ENCODE measurements around the gene HIRA. TPM values are rescaled to one million over a fixed set of nuclear protein-coding genes. Genes with fewer than 3 reads are reported as not detected.
A peak's percentile ranks its signal among the peaks of the same experiment; 100 is the strongest.

The HIRA gene
- polyA plus RNA-seq, 3 donors, result 1.8 to 20.7 (median 2.6) TPM

DNA sequence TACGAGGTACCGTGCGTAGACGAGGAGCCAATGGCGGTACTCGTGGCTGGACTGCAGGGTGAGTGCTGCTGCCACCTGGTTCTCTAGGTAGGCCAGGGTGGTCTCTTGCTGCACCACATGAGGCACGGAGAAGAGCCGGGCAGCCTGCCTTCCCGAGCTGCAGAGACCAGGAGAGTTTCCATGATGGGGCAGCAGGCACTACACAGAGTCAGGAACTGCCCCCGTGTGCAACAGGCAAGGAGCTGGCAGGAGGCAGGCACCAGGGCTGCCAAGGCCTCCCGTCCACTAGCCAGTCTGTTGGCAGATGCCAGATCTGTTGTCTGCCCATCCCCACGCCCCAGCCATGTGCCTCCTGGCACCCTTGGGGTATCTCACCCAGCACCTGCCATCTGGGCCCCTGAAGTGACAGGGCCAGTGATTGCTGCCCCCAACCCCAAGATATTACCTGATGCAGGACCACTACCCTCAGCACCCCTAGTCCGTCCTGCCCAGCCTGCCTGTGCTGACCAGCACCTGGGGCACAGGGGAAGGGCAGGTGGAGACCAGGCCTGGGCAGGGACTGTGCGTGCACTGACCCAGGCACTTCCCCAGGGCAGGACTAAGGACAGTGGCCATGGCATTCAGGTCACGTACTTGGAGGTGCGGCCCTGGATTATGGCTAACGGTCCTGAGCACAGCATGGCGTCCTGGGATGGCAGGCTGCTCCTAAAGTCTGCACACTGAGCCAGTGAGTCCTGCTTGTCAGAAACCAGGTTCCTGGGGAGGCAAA is 78.0 kb downstream of the HIRA start:
- Histone ChIP-seq H3K79me2 (ENCODE audit: insufficient read depth, low read length) (no peaks in the 10 kb centered on the region), H3K27me3 (ENCODE audit: control insufficient read depth in 2 of 2, insufficient read depth in 2 of 2, low read length in 2 of 2) (no peaks in the 10 kb centered on the region), H4K20me1 (ENCODE audit: insufficient read depth, low read length) (no peaks in the 10 kb centered on the region), H2AFZ (ENCODE audit: insufficient read depth, low read depth, low read length, poor library complexity, severe bottlenecking) (no peak overlapping the region), H3K9ac (ENCODE audit: insufficient read depth, low read length, poor library complexity, severe bottlenecking) (no peak overlapping the region), H3K36me3 (replicated peaks in 1 of 2; ENCODE audit: control insufficient read depth in 1 of 2, insufficient read depth in 2 of 2, low read length in 2 of 2) (peaks cover 82 to 100% of the 10 kb centered on the region in 2 donors), H3K4me2 (replicated peaks; ENCODE audit: extremely low read depth, low read length, poor library complexity, severe bottlenecking) (no peak overlapping the region), H3K4me3 (replicated peaks in 1 of 3; ENCODE audit: low read depth in 2 of 3, low read length in 3 of 3) (no peak overlapping the region), H3K9me3 (replicated peaks in 1 of 2; ENCODE audit: control insufficient read depth in 1 of 2, insufficient read depth in 1 of 2, low read length in 2 of 2) (no peaks in the 10 kb centered on the region), H3K27ac (ENCODE audit: low read depth in 1 of 2, low read length in 2 of 2) (no peak overlapping the region), H3K4me1 (ENCODE audit: control insufficient read depth in 1 of 2, insufficient read depth in 2 of 2, low read length in 2 of 2) (no peaks in the 10 kb centered on the region)
- no peaks in the 10 kb centered on the region for H3K9me3 Mint-ChIP-seq
- no peak for DNase-seq
- intact Hi-C loops (cut with micrococcal nuclease), result no loop called here
- no peaks in the 10 kb centered on the region for H3K4me1 Mint-ChIP-seq
- TF ChIP-seq CTCF (IDR thresholded peaks at IDR 0.05), result no peak
- H3K27me3 Mint-ChIP-seq (ENCODE audit: low read depth in 3 of 3), result peaks cover 0 to 4% (median 1%) of the 10 kb centered on the region in 3 donors
- H3K36me3 Mint-ChIP-seq, result peaks cover 90 to 98% of the 10 kb centered on the region in 2 donors
- no peak overlapping the region for H3K4me3 Mint-ChIP-seq
- no peak overlapping the region for H3K27ac Mint-ChIP-seq
- WGBS (ENCODE audit: insufficient coverage), result 99% methylated on average over 18 of the region's 18 CpGs

DNA sequence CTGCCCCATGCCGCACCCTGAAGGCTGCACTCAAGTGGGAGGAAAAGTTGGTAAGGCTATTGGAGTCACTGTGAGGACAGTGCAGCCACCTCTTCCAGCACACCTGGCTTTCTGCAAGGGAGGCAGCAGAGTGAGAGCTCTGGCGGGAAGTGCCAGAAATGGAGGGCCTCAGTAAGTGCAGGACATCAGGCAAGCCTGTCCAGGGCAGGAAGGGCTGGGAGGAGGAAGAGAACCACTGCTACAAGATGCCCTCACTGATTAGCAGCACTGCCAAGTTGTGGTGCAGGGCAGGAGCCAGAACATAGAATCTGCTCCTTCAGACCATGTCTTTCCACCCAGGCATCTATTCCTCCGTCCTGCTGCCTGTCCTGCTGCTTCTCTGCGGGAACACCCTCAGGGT is 78.8 kb downstream of the HIRA start:
- no peak overlapping the region for H3K4me3 ChIP-seq (replicated peaks in 1 of 3; ENCODE audit: low read depth in 2 of 3, low read length in 3 of 3)
- H3K27ac ChIP-seq (ENCODE audit: low read depth in 1 of 2, low read length in 2 of 2), result no peak overlapping the region
- intact Hi-C loops (cut with micrococcal nuclease), result no loop called here
- H3K4me1 ChIP-seq (ENCODE audit: control insufficient read depth in 1 of 2, insufficient read depth in 2 of 2, low read length in 2 of 2), result no peaks in the 10 kb centered on the region
- Mint-ChIP-seq H3K27me3 (ENCODE audit: low read depth in 3 of 3) (peaks cover 0 to 4% (median 1%) of the 10 kb centered on the region in 3 donors), H3K4me3 (no peak overlapping the region), H3K27ac (peak overlapping the region in 1 of 7 donors; percentile 35), H3K9me3 (no peaks in the 10 kb centered on the region), H3K36me3 (peaks cover 87 to 94% of the 10 kb centered on the region in 2 donors), H3K4me1 (no peaks in the 10 kb centered on the region)
- no peak for DNase-seq
- H2AFZ ChIP-seq (ENCODE audit: insufficient read depth, low read depth, low read length, poor library complexity, severe bottlenecking), result no peak overlapping the region
- H3K9me3 ChIP-seq (replicated peaks in 1 of 2; ENCODE audit: control insufficient read depth in 1 of 2, insufficient read depth in 1 of 2, low read length in 2 of 2), result no peaks in the 10 kb centered on the region
- H3K4me2 ChIP-seq (replicated peaks; ENCODE audit: extremely low read depth, low read length, poor library complexity, severe bottlenecking), result no peak overlapping the region
- no peaks in the 10 kb centered on the region for H3K79me2 ChIP-seq (ENCODE audit: insufficient read depth, low read length)
- no peak for TF ChIP-seq CTCF (IDR thresholded peaks at IDR 0.05)
- 96% methylated on average over 4 of the region's 4 CpGs for WGBS (ENCODE audit: insufficient coverage)
- H3K27me3 ChIP-seq (ENCODE audit: control insufficient read depth in 2 of 2, insufficient read depth in 2 of 2, low read length in 2 of 2), result no peaks in the 10 kb centered on the region
- no peaks in the 10 kb centered on the region for H4K20me1 ChIP-seq (ENCODE audit: insufficient read depth, low read length)
- H3K9ac ChIP-seq (ENCODE audit: insufficient read depth, low read length, poor library complexity, severe bottlenecking), result no peak overlapping the region
- peaks cover 80 to 100% of the 10 kb centered on the region in 2 donors for H3K36me3 ChIP-seq (replicated peaks in 1 of 2; ENCODE audit: control insufficient read depth in 1 of 2, insufficient read depth in 2 of 2, low read length in 2 of 2)
